GM19324 (cell line): Measurements from ENCODE around the gene GLT6D1.

Experiments used
- ATAC-seq: cut with Tn5 transposase; IDR thresholded peaks from one replicate; pipeline ENCODE4 v1.9.1; 2021; ENCODE audit warnings: mild to moderate bottlenecking, moderate library complexity; ENCODE audit not compliant: unreplicated experiment, low FRiP score

The GLT6D1 gene

DNA sequence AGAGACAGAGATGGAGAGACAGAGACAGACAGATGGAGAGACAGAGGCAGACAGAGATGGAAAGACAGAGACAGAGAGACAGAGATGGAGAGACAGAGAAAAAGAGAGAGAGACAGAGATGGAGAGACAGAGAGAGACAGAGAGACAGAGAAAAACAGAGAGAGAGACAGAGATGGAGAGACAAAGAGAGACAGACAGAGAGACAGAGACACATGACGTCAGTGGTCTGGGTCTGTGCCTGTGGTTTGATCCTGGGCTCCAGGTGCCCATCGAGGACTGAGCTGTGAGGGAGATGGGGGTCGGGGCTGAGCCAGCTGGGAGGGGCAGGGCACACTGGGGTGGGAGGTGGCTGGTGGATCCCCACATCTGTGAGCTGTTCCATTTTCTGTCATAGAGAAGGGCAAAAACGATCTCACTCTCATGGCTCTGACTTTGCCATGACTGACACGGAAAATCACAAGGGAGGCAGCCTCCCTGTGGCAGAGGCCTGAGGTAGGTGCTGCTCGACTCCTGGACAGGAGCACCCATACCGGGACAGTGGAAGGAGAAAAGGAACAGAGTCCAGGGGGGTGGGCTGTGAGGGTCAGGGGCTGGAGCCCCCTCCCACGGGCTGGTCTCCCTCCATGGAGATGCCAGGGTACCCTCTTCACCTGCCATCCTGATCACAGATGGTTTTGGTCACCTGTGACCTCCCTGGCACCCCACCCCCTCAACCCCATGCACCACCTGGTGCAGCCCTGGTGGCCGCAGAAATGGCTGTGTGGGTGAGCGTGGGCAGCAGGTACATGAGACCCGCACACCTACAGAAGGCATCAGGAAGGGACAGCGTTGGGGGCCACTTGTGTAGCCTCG lies 28.8 kb downstream of the GLT6D1 start:
- no peak for ATAC-seq

DNA sequence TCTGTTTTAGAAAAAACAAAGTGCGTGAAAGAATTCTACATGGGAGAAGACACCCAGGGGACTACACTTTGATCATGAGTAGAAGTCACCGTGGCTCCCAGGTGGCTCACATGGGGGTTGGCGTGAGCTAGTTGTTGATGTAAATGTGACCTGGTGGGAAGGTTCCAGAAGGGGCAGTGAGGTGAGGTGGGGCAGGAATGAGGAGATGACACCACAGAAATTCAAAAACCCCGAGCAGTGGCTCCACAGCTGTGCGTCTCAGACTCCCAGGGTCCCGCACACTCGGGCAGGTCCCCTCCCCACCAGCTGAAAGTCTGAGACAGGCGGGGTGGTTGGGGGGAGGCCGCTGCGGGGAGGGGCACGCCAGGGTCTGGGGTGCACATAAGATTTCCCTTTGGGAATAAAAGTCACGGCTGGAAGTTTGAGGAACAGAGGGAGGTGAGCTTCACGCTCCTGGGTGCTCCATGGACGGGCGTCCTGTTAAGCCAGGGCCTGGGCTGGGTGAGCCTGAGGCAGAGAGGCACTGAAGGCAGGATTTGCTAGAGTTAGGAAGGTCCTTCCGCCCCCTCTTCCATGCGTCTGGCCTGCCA lies 29.9 kb downstream of the GLT6D1 start:
- ATAC-seq = no peak

- ATAC-seq = no peak
Observed at GRCh38 chr9:135608999-135609317, 30.4 kb downstream of the GLT6D1 start.

GRCh38 chr9:135608294-135608998 lies 30.9 kb downstream of the GLT6D1 start:
- ATAC-seq = no peak

DNA sequence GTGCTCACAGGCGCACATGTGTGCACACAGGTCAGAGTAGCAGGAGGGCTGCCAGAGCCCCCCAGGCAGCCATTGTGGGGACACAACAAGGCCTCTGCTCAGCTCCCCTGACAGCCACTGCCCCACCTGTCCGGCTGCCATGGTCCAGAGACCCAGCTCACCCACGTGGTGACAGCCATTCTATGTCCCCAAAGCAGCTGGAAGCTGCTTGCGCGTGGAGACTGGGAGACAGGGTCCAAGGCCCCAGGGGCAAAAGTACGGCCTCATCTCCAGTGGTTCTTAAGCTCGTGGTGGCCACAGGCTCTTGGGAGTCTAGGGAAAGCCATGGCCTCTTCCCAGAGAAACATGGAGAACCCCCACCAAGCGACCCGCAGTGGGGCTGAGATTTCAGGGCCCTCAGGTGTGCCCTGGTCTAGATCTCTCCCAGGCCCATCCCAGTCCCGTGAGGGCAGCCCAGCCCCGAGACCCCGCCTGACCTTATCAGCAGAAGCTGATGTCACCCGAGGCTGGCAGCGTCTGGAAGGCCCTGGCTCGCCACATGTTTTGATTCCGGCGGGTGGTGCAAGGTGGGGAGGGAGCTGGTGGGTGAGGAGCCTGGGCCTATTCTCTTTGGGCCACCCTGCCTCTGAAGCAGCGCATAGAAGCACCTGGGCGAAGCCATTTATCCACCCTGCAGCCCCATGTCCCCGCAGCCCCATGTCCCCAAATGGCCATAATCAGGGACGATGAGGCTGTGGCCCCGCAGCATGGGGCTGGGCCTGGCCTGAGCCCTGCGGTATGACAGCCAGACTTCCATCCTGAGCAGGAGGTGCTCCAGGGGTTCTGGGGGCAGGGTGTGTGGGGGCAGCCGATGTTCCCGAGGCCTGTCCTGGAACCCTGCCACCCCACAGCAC lies 31.7 kb downstream of the GLT6D1 start:
- ATAC-seq = no peak

- ATAC-seq = no peak
Observed at GRCh38 chr9:135606885-135607259, 32.5 kb downstream of the GLT6D1 start.

GRCh38 chr9:135605238-135605781 lies 34.0 kb downstream of the GLT6D1 start:
- ATAC-seq = no peak

DNA sequence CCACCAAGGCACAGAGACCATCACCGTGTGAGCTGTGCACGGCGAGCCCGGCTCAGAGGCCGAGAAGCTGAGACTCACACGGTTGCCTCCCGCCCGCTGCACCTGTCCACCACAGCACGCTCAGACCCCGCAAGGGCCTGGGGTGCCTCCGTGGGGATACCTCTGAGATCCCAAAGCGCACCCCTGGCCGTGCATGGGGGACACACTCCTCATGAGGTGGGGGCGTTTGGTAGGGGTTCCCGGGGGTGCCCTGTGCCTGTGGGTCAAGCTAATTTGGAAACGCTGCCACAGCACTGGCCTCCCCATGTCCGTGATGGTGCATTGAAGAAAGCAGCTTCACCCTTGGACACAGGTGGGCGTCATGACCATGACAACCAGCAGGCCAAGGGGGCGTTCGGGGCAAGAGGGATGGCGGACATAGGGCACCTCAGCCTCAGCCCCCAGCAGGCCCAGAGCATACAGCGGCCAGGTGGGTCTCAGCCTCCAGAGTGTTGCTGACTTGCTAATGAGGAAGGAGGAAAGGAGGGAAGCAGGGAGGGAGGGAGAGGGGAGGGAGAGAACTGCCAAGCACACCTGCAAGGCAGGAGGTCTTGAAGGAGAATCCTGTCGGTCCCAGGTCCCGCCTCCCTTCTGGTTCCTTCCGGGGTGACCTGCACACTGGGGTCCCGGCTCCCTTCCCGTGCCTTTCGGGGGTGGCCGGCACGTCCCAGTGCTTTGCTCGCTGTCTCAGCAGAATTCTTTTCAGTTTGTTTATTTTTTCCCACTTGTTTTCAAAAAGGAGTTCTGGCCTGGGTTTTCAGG lies 34.7 kb downstream of the GLT6D1 start:
- no peak for ATAC-seq

- ATAC-seq = no peak
Observed at GRCh38 chr9:135602789-135603481, 36.4 kb downstream of the GLT6D1 start.

DNA sequence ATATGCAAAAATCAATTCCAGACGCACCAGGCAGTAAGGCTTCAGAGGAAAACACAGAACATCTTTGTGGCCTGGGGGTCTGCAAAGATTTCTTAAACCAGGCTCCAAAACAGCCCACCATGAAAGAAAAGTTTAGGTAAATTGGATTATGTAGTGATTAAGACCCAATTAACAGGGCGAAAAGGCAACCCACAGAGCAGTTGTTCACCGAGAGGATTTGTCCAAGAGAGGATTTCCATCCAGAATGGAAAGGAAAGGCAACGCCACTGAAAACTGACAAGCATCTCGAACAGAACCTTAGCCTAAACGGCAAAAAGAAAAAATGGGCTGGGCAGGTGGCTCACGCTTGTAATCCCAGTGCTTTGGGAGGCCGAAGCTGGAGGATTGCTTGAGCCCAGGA lies 37.4 kb downstream of the GLT6D1 start:
- ATAC-seq = no peak

GRCh38 chr9:135600296-135600817 lies 39.0 kb downstream of the GLT6D1 start:
- no peak for ATAC-seq

GRCh38 chr9:135596211-135596610 lies 43.1 kb downstream of the GLT6D1 start:
- ATAC-seq = no peak

DNA sequence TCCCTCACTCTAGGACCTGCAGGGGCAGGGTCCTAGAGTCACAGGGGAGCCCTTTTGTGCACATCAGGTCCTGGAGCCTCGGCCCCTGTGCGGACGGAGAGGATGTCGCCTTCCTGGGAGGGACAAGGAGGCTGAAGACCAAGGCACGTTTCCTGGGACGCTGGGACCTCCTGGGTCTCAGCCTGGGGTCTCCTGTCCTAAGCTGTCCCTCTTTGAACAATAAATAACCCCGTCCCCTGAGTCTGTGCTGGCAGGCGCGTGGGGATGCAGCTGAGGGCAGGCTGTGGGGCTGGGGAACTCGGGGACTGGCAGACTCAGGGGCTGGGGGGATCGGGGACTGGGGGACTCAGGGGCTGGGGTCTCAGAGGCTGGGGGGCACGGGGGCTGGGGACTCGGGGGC lies 46.7 kb downstream of the GLT6D1 start:
- no peak for ATAC-seq

DNA sequence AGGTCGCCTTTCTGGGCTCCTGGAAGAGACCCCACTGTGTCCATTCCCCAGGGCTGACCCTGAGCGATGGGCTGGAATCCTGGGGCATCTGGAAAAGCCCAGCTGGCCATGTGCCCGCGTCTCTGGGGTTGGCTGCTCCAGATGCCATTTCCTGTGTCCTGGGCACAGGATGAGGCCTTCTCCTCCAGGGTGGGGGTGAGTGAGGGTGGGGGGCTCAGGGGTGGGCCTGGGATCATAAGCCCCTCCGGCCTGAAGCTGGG lies 47.1 kb downstream of the GLT6D1 start:
- ATAC-seq = no peak

- no peak for ATAC-seq
Observed at GRCh38 chr9:135591506-135592330, 47.6 kb downstream of the GLT6D1 start.

DNA sequence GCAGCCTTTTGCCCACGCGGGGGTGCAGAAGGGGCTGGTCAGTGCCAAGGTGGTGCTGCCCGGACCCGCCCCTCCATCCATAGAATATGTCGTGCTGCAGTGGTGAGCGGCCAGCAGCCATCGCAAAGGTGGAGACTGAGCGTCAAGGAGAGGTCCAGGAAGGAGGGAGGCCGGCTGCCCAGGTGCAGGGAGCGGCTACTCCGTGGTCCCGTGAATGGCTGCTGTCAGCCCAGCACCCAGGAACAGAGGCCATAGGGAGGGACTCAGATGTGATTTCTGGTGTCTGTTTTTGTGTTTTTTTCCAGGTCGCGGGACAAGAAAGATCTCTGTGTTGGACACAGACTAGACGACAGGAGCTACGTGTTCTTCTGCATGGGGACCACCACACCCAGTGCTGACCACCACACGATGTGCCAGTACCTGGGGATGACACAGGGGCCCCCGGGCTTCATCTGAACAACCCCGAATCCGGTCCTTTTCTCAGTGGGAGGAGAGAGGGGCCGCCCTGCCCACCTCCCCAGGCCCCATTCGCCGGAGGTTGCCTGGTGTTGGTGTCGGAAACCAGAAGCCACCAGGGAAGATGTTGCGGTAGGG lies 48.8 kb downstream of the GLT6D1 start:
- no peak for ATAC-seq

DNA sequence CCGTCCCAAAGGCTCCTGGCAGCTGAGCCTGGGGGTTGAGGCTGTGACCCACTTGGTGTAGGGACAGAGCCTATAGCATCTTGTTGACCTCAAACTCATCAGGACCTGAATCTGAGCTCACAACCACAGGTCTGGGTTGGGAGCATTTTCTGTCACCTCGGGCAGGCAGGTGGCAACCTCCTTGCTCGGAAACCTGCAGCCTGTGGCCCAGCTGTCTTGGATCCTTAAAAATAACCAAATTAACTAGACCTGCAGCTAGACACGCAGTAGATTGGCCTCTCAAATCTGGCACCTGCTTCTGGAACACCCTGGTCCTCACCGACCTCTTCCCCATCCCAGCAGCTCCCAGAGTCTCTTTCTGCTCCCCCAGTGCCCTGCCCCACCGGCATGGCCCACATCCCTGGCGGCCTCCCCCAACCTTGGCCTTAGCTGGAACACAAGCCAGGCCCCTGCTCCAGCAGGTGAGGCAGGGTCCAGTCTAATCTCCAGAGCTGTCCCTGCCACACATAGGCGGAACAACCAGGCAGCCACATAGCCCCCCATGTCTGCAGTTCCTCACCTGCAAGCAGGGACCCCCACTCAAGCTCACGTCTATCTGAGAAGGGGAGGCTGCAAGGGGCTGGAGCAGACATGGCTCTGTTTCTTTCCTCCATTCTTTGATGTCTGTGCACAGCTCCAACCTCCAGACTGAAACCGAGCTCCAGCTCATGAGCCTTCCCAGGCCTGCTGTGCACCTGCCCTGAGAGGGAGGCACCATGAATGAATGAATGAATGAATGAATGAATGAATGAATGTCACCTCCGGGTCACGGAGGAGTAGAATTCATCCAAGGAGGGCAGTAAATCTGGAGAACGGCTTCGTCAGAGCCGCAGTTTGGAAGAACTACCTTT lies 49.5 kb downstream of the GLT6D1 start:
- no peak for ATAC-seq
